K562 (cell line): Measurements from ENCODE around the gene IFI6.

ENCODE experiments used
- DIDO1 ChIP-seq: fragments of 450-650 bp; IDR thresholded peaks from 2 replicates; pipeline ENCODE4 v1.6.1; 2016; ENCODE audit warnings: low read depth, missing biosample characterization, missing genetic modification characterization
- EZH2 ChIP-seq: IDR thresholded peaks from 2 replicates; pipeline ENCODE4 v1.6.1; 2012; ENCODE audit warnings: low read depth, mild to moderate bottlenecking, inconsistent platforms, low read length, borderline replicate concordance
- FOXJ3 ChIP-seq: sonication (generic); formaldehyde crosslinking; IDR thresholded peaks from 2 replicates; pipeline ENCODE4 v1.4.0; 2020; ENCODE audit warnings: mild to moderate bottlenecking, missing genetic modification reagents
- KAT2B ChIP-seq: IDR thresholded peaks from one replicate; pipeline ENCODE4 v1.6.1; 2012; ENCODE audit warnings: low read depth, mild to moderate bottlenecking, control low read depth, inconsistent platforms, low read length, moderate library complexity
- KAT8 ChIP-seq: fragments of 450-650 bp; IDR thresholded peaks from 2 replicates; pipeline ENCODE4 v1.6.1; 2016; ENCODE audit warnings: low read depth, mild to moderate bottlenecking
- MYNN ChIP-seq, 2 experiments: sonication (generic); formaldehyde crosslinking in 1 of 2; IDR thresholded peaks; 2 replicates each; pipeline versions ENCODE4 v1.5.0 to v1.6.1; 2016 to 2020; ENCODE audit warnings: antibody characterized with exemption in 1 of 2, missing genetic modification reagents in 1 of 2
- PHTF2 ChIP-seq: fragments of 250-450 bp; sonication (Bioruptor Pico); IDR thresholded peaks from 2 replicates; pipeline ENCODE4 v1.5.0; 2021; ENCODE audit warnings: mild to moderate bottlenecking
- TF ChIP-seq, protein P1 (sequence below), 3 experiments: IDR thresholded peaks in 2 of 3; conservative IDR thresholded peaks in 1 of 3; 2 replicates each; pipeline ENCODE4 v1.5.1; 2011 to 2012; ENCODE audit warnings: low read length in 3 of 3, mild to moderate bottlenecking in 3 of 3, control low read depth in 2 of 3, improper control_type of control experiment in 1 of 3, inconsistent platforms in 1 of 3, low read depth in 1 of 3, mixed read lengths in 1 of 3, moderate library complexity in 1 of 3; ENCODE audit not compliant: insufficient read depth in 2 of 3
- TF ChIP-seq, protein P2 (sequence below), 2 experiments: fragments of 450-650 bp; formaldehyde crosslinking in 1 of 2; IDR thresholded peaks; 2 replicates each; pipeline versions ENCODE4 v1.4.0 to v1.6.1; 2014 to 2020; ENCODE audit warnings: mild to moderate bottlenecking in 2 of 2, borderline replicate concordance in 1 of 2, low read depth in 1 of 2
- TF ChIP-seq, protein P3 (sequence below): sonication (generic); formaldehyde crosslinking; IDR thresholded peaks from 2 replicates; pipeline ENCODE4 v1.8.0; 2022; ENCODE audit warnings: missing genetic modification reagents, mild to moderate bottlenecking, borderline replicate concordance

DNA sequence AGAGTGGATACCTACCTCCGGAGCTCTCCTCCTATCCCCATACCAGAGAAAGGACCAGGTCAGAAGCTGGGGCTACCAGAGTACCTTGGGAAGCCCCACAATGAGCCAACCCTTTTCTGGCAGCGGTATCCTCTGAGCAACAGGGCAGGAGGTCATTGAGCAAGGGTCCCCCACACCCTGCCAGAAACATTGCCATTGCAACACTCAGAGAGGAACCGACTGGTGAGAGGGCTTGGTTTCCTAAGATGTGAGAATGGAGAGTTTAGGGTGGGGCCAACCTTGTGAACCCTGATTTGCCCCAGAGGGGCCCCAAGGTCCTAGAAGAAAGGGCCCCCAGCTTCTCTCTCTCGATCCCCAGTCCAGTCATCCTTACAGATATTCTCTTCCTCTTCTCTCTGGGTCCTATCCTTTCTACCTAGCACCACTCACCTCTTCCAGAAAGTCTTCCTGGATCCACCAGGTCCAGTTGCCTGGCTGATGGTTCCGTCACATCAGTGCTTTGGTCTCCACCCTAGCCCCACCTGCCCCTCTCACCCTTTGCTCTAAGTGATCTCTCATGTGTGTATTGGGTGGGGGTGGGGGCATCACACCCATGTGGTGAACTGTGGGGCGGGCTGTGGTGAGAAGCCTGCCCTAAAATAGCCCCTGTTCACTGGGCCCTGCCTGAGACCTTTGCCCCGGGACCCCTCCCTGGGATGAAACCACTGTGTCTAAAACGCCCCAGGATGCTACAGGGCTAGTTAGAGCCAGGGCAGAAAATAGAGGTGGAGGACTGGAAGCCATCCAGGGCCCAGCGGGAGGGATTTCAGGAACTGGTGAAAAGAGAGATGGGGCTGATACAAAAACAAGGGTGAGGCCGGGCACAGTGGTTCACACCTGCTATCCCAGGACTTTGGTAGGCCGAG lies 45.7 kb downstream of the IFI6 start:
- TF ChIP-seq, protein P1, sequence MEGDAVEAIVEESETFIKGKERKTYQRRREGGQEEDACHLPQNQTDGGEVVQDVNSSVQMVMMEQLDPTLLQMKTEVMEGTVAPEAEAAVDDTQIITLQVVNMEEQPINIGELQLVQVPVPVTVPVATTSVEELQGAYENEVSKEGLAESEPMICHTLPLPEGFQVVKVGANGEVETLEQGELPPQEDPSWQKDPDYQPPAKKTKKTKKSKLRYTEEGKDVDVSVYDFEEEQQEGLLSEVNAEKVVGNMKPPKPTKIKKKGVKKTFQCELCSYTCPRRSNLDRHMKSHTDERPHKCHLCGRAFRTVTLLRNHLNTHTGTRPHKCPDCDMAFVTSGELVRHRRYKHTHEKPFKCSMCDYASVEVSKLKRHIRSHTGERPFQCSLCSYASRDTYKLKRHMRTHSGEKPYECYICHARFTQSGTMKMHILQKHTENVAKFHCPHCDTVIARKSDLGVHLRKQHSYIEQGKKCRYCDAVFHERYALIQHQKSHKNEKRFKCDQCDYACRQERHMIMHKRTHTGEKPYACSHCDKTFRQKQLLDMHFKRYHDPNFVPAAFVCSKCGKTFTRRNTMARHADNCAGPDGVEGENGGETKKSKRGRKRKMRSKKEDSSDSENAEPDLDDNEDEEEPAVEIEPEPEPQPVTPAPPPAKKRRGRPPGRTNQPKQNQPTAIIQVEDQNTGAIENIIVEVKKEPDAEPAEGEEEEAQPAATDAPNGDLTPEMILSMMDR (IDR thresholded peaks at IDR 0.05 in 2 of 3, conservative IDR thresholded peaks at IDR 0.05 in 1 of 3; ENCODE audit: insufficient read depth in 2 of 3, low read depth in 1 of 3, low read length in 3 of 3) = no peak
- no peak for TF ChIP-seq KAT2B
- TF ChIP-seq KAT8 = no peak
- TF ChIP-seq, protein P2, sequence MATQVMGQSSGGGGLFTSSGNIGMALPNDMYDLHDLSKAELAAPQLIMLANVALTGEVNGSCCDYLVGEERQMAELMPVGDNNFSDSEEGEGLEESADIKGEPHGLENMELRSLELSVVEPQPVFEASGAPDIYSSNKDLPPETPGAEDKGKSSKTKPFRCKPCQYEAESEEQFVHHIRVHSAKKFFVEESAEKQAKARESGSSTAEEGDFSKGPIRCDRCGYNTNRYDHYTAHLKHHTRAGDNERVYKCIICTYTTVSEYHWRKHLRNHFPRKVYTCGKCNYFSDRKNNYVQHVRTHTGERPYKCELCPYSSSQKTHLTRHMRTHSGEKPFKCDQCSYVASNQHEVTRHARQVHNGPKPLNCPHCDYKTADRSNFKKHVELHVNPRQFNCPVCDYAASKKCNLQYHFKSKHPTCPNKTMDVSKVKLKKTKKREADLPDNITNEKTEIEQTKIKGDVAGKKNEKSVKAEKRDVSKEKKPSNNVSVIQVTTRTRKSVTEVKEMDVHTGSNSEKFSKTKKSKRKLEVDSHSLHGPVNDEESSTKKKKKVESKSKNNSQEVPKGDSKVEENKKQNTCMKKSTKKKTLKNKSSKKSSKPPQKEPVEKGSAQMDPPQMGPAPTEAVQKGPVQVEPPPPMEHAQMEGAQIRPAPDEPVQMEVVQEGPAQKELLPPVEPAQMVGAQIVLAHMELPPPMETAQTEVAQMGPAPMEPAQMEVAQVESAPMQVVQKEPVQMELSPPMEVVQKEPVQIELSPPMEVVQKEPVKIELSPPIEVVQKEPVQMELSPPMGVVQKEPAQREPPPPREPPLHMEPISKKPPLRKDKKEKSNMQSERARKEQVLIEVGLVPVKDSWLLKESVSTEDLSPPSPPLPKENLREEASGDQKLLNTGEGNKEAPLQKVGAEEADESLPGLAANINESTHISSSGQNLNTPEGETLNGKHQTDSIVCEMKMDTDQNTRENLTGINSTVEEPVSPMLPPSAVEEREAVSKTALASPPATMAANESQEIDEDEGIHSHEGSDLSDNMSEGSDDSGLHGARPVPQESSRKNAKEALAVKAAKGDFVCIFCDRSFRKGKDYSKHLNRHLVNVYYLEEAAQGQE (IDR thresholded peaks at IDR 0.05; ENCODE audit: borderline replicate concordance) = no peak
- TF ChIP-seq, protein P2 (CRISPR knock-in tag; IDR thresholded peaks at IDR 0.05; ENCODE audit: low read depth) = no peak
- TF ChIP-seq, protein P3, sequence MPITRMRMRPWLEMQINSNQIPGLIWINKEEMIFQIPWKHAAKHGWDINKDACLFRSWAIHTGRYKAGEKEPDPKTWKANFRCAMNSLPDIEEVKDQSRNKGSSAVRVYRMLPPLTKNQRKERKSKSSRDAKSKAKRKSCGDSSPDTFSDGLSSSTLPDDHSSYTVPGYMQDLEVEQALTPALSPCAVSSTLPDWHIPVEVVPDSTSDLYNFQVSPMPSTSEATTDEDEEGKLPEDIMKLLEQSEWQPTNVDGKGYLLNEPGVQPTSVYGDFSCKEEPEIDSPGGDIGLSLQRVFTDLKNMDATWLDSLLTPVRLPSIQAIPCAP (CRISPR knock-in tag) = no peak
- TF ChIP-seq FOXJ3 (CRISPR knock-in tag) = no peak
- no peak for TF ChIP-seq DIDO1 (tag)
- TF ChIP-seq PHTF2 (CRISPR knock-in tag) = no peak
- no peak for TF ChIP-seq MYNN (IDR thresholded peaks at IDR 0.05)
- no peak for TF ChIP-seq MYNN (CRISPR knock-in tag; IDR thresholded peaks at IDR 0.05)
- TF ChIP-seq EZH2 = no peak
